K562 (cell line): ENCODE results near the gene BEST2. TPM values are rescaled to one million over a fixed set of nuclear protein-coding genes. Genes with fewer than 3 reads are reported as not detected.
A peak's percentile ranks its signal among the peaks of the same experiment; 100 is the strongest.

ENCODE experiments used
- CTBP1 ChIP-seq: fragments of 450-650 bp; IDR thresholded peaks from 2 replicates; pipeline ENCODE4 v1.6.1; 2016; ENCODE audit warnings: borderline replicate concordance
- MYC ChIP-seq, 2 experiments: fragments of 250-450 bp in 1 of 2; sonication (Bioruptor Pico) in 1 of 2; IDR thresholded peaks; 2 replicates each; pipeline versions ENCODE4 v1.5.1 to v1.6.1; 2012 to 2021; ENCODE audit warnings: low read depth in 2 of 2, borderline replicate concordance in 1 of 2, improper control_type of control experiment in 1 of 2, low read length in 1 of 2, mild to moderate bottlenecking in 1 of 2, moderate library complexity in 1 of 2
- NFIC ChIP-seq: fragments of 450-650 bp; IDR thresholded peaks from 2 replicates; pipeline ENCODE4 v1.6.1; 2017; ENCODE audit warnings: mild to moderate bottlenecking, inconsistent platforms
- NONO ChIP-seq, 2 experiments: fragments of 200-400 bp in 1 of 2; fragments of 450-650 bp in 1 of 2; formaldehyde crosslinking in 1 of 2; IDR thresholded peaks; 2 replicates each; pipeline ENCODE4 v1.6.1; 2017; ENCODE audit warnings: low read depth in 2 of 2, mild to moderate bottlenecking in 2 of 2, moderate library complexity in 2 of 2, low read length in 1 of 2
- REST ChIP-seq, 2 experiments: fragments of 450-650 bp; formaldehyde crosslinking in 1 of 2; IDR thresholded peaks; 2 replicates each; pipeline versions ENCODE4 v1.4.0 to v1.6.1; 2014 to 2020; ENCODE audit warnings: mild to moderate bottlenecking in 2 of 2, borderline replicate concordance in 1 of 2, low read depth in 1 of 2
- SMAD4 ChIP-seq: fragments of 250-450 bp; sonication (Bioruptor Pico); conservative IDR thresholded peaks from 2 replicates; pipeline ENCODE4 v1.8.0; 2021; ENCODE audit warnings: inconsistent platforms, mild to moderate bottlenecking, moderate library complexity
- ZHX1 ChIP-seq: fragments of 150-350 bp; conservative IDR thresholded peaks from 2 replicates; pipeline ENCODE4 v1.6.1; 2014; ENCODE audit warnings: low read length
- ZMIZ1 ChIP-seq, 2 experiments: fragments of 150-350 bp in 1 of 2; IDR thresholded peaks; 2 replicates each; pipeline ENCODE4 v1.6.1; 2012 to 2016; ENCODE audit warnings: low read depth in 2 of 2, low read length in 2 of 2, mild to moderate bottlenecking in 1 of 2, moderate library complexity in 1 of 2
- ZNF57 ChIP-seq: fragments of 450-650 bp; formaldehyde crosslinking; IDR thresholded peaks from 2 replicates; pipeline ENCODE4 v1.4.0; 2020; ENCODE audit warnings: mild to moderate bottlenecking, moderate library complexity
- ZNF707 ChIP-seq: fragments of 250-450 bp; sonication (Bioruptor Pico); conservative IDR thresholded peaks from 2 replicates; pipeline ENCODE4 v1.8.0; 2022; ENCODE audit warnings: inconsistent platforms, mild to moderate bottlenecking, moderate library complexity
- polyA plus RNA-seq, 8 experiments: library from polyadenylated mRNA; depleted of rRNA in 4 of 8; stranded (reverse) in 5 of 8; unstranded in 3 of 8; fragments of >200 nt; fragmentation: Nextera tagmentation in 2 of 8; fragmentation: Illumina TruSeq in 1 of 8; extraction: Ambion mirVana in 2 of 8; extraction: Trizol in 1 of 8; gene quantifications; 2 replicates each; pipeline versions ENCODE4 v1.2.1 to v1.2.3, GENCODE V29; 2011 to 2014; ENCODE audit warnings: inconsistent platforms in 1 of 8, missing spikeins in 1 of 8
- total RNA-seq, 7 experiments: library from RNA; depleted of rRNA in 6 of 7; stranded (reverse); fragments of >200 nt in 6 of 7; fragmentation: Illumina TruSeq in 2 of 7; extraction: Trizol in 2 of 7; gene quantifications; 2 replicates each; pipeline versions ENCODE4 v1.2.1 to v1.2.3, GENCODE V29; 2011 to 2021; ENCODE audit warnings: low replicate concordance in 1 of 7

The BEST2 gene
- total and polyA plus RNA-seq, 9 of the 15 experiments (the other 6 are each of a cell fraction or from before 2014, with no cell fraction given): not detected

- TF ChIP-seq REST (IDR thresholded peaks at IDR 0.05; ENCODE audit: borderline replicate concordance): peak; percentile 77
- TF ChIP-seq REST (CRISPR knock-in tag; IDR thresholded peaks at IDR 0.05; ENCODE audit: low read depth): no peak
- TF ChIP-seq ZNF57: no peak
- TF ChIP-seq ZMIZ1 (IDR thresholded peaks at IDR 0.05; ENCODE audit: low read depth in 2 of 2, low read length in 2 of 2): 0 out of 4 replicates have a peak, but pooled peaks of 1 of the 2 experiments have one; percentile 28
- TF ChIP-seq NFIC: peak; percentile 46; the same call in 1 of the 2 replicates
- 0 out of 2 replicates have a peak, but pooled peaks have one; percentile 42 for TF ChIP-seq ZHX1
- peak; percentile 88 for TF ChIP-seq CTBP1
- TF ChIP-seq ZNF707 (CRISPR knock-in tag): no peak
- TF ChIP-seq MYC (IDR thresholded peaks at IDR 0.05; ENCODE audit: low read depth, low read length): peak; percentile 61; the same call in 1 of the 2 replicates
- no peak for TF ChIP-seq MYC (CRISPR knock-in tag; IDR thresholded peaks at IDR 0.05; ENCODE audit: borderline replicate concordance, low read depth)
- TF ChIP-seq SMAD4 (CRISPR knock-in tag): peak; percentile 51
- peak in 1 of 2 experiments; percentile 61; a peak in 1 of 4 replicates for TF ChIP-seq NONO (IDR thresholded peaks at IDR 0.05; ENCODE audit: low read depth in 2 of 2, low read length in 1 of 2)
Measured at GRCh38 chr19:12757544-12758274, 6.1 kb downstream of the BEST2 start (continued).
